IMR-90 (cell line): ENCODE results near the gene JAKMIP1.

Experiments used
- CHD1 ChIP-seq: IDR thresholded peaks from 2 replicates; pipeline ENCODE4 v1.6.1; 2012; ENCODE audit warnings: low read depth, low read length, improper control_type of control experiment
- CTCF ChIP-seq: conservative IDR thresholded peaks from 2 replicates; pipeline ENCODE4 v1.5.1; 2012; ENCODE audit warnings: mild to moderate bottlenecking, low read depth, low read length, improper control_type of control experiment
- MAZ ChIP-seq: IDR thresholded peaks from 2 replicates; pipeline ENCODE4 v1.6.1; 2012; ENCODE audit warnings: low read depth, mild to moderate bottlenecking, low read length, improper control_type of control experiment, moderate library complexity, borderline replicate concordance
- POLR2A ChIP-seq: IDR thresholded peaks from 2 replicates; pipeline ENCODE4 v1.6.1; 2012; ENCODE audit warnings: mild to moderate bottlenecking, low read depth, low read length
- RAD21 ChIP-seq: IDR thresholded peaks from 2 replicates; pipeline ENCODE4 v1.6.1; 2012; ENCODE audit warnings: low read length, improper control_type of control experiment
- RFX5 ChIP-seq: IDR thresholded peaks from 2 replicates; pipeline ENCODE4 v1.8.0; 2012; ENCODE audit warnings: low read depth, mild to moderate bottlenecking, low read length, moderate library complexity
- SMC3 ChIP-seq: fragments of 150-350 bp; IDR thresholded peaks from 2 replicates; pipeline ENCODE4 v1.6.1; 2016; ENCODE audit warnings: low read depth, mild to moderate bottlenecking, antibody characterized with exemption, low read length, moderate library complexity
- TF ChIP-seq, protein P1 (sequence below): fragments of 150-350 bp; IDR thresholded peaks from 2 replicates; pipeline ENCODE4 v1.6.1; 2017; ENCODE audit warnings: mild to moderate bottlenecking, antibody characterized with exemption, low read length, low read depth

DNA sequence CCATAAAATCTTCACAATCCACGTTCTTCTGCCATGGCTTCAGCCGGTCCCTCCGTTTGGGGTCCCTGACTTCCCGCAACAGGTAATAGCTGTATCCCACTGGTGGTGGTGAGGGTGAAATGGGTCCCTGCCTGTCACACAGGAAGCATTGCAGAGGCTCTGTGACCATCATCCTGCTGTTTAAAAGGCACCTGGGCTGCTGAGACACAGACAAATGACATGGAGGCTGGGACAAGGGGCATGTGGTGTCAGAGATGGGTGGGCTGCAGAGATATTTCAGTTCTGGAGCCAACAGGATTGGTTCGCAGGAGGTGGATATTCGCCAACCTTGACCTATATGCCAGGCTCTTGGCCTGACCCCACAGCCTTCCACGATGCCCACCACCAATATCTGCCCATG, 82.1 kb downstream of the JAKMIP1 start:
- TF ChIP-seq SMC3 (no peak), CTCF (no peak), RFX5 (no peak), POLR2A (no peak), CHD1 (no peak), RAD21 (no peak), MAZ (no peak)
- TF ChIP-seq, protein P1, sequence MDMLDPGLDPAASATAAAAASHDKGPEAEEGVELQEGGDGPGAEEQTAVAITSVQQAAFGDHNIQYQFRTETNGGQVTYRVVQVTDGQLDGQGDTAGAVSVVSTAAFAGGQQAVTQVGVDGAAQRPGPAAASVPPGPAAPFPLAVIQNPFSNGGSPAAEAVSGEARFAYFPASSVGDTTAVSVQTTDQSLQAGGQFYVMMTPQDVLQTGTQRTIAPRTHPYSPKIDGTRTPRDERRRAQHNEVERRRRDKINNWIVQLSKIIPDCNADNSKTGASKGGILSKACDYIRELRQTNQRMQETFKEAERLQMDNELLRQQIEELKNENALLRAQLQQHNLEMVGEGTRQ: no peak
